GM23248 (cell line): ENCODE data around the gene TNRC6B.

Experiments used
- EZH2 ChIP-seq: fragments of 200-600 bp; sonication (generic); IDR thresholded peaks from 2 replicates; pipeline ENCODE4 v1.6.1; 2018; ENCODE audit warnings: antibody characterized with exemption, mild to moderate bottlenecking; ENCODE audit not compliant: insufficient read depth, poor library complexity, severe bottlenecking
- EZH2phosphoT487 ChIP-seq: fragments of 200-600 bp; sonication (generic); IDR thresholded peaks from 2 replicates; pipeline ENCODE4 v1.6.1; 2018; ENCODE audit warnings: antibody characterized with exemption, moderate library complexity, mild to moderate bottlenecking, low read depth; ENCODE audit not compliant: insufficient read depth

DNA sequence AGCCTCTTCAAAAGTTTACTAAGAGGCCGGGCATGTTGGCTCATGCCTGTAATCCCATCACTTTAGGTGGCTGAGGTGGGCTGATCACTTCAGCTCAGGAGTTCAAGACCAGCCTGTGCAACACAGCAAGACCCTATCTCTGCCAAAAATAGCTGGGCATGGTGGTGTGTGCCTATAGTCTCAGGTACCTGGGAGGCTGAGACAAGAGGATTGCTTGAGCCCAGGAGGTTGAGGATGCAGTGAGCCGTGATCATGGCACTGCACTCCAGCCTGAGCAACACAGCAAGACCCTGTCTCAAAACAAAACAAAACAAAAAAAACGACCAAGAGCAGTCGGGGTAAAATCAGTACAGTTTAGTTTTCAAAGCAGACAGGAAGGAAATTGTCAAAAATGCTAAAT is 163.9 kb downstream of the TNRC6B start:
- TF ChIP-seq EZH2 (no peak), EZH2phosphoT487 (no peak)
